Fibroblast of skin of back (primary cell): ENCODE results near the gene COX17.

Experiments
- DNase-seq: peaks from one replicate; pipeline ENCODE4 v3.0.0-alpha.2; 2013

Gene COX17

GRCh38 chr3:119643528-119643927, 33.7 kb downstream of the COX17 start:
- peak; percentile 89 for DNase-seq

GRCh38 chr3:119642746-119643473, 34.3 kb downstream of the COX17 start:
- DNase-seq = peak; percentile 50

- no peak for DNase-seq
These were observed 35.8 kb downstream of the COX17 start for GRCh38 chr3:119641416-119641815.

GRCh38 chr3:119639494-119640350, 37.5 kb downstream of the COX17 start:
- DNase-seq = no peak

GRCh38 chr3:119637679-119638477, 39.3 kb downstream of the COX17 start:
- peak; percentile 96 for DNase-seq

GRCh38 chr3:119636891-119637611, 40.2 kb downstream of the COX17 start:
- no peak for DNase-seq

- DNase-seq = no peak
These were observed 41.0 kb downstream of the COX17 start for GRCh38 chr3:119636249-119636648.

- DNase-seq = no peak
These were observed 41.5 kb downstream of the COX17 start for GRCh38 chr3:119635719-119636118.

- DNase-seq = no peak
These were observed 44.4 kb downstream of the COX17 start for GRCh38 chr3:119632829-119633228.

GRCh38 chr3:119632216-119632615, 45.0 kb downstream of the COX17 start:
- DNase-seq = peak; percentile 46

- DNase-seq = peak; percentile 35
These were observed 45.7 kb downstream of the COX17 start for GRCh38 chr3:119631516-119631915.

GRCh38 chr3:119630880-119631329, 46.3 kb downstream of the COX17 start:
- no peak for DNase-seq

GRCh38 chr3:119630128-119630879, 46.9 kb downstream of the COX17 start:
- DNase-seq = peak; percentile 69

GRCh38 chr3:119628816-119629445, 48.3 kb downstream of the COX17 start:
- DNase-seq = peak; percentile 63

GRCh38 chr3:119628390-119628789, 48.8 kb downstream of the COX17 start:
- DNase-seq = no peak

- DNase-seq = no peak
These were observed 49.7 kb downstream of the COX17 start for GRCh38 chr3:119627461-119627860.

GRCh38 chr3:119626196-119626595, 51.0 kb downstream of the COX17 start:
- no peak for DNase-seq

GRCh38 chr3:119625451-119626153, 51.6 kb downstream of the COX17 start:
- DNase-seq = peak; percentile 36

- DNase-seq = no peak
These were observed 53.0 kb downstream of the COX17 start for GRCh38 chr3:119624002-119624720.

- DNase-seq = no peak
These were observed 56.3 kb downstream of the COX17 start for GRCh38 chr3:119620899-119621298.
